ENCODE data around the gene FMNL2. TPM values are rescaled to one million over a fixed set of nuclear protein-coding genes. Genes with fewer than 3 reads are reported as not detected.

FMNL2 gene
- total RNA-seq, 4 donors from 2014 or later: 6.7 to 17.2 (median 11.5) TPM

- in situ Hi-C loops (cut with MboI; ENCODE audit: low sequenced_read_pairs in 4 of 4) (no loop called here), intact Hi-C loops (cut with DNase I; ENCODE audit: low total_unique reads) (no loop called here)
- ATAC-seq: no peak
- H3K27me3 ChIP-seq: no peaks in the 10 kb centered on the region
- H3K36me3 ChIP-seq: no peaks in the 10 kb centered on the region
- H3K4me3 ChIP-seq: no peak overlapping the region
- no peak overlapping the region for H3K27ac ChIP-seq
- H3K9me3 ChIP-seq: no peaks in the 10 kb centered on the region
- DNase-seq: no peak
- TF ChIP-seq CTCF (IDR thresholded peaks at IDR 0.05 in 4 of 5, conservative IDR thresholded peaks at IDR 0.05 in 1 of 5): no peak
- no peak for TF ChIP-seq POLR2A (IDR thresholded peaks at IDR 0.05)
- H3K4me1 ChIP-seq: peaks cover 55 to 56% of the 10 kb centered on the region in 2 donors
Measured at GRCh38 chr2:152436148-152436547, 101.2 kb downstream of the FMNL2 start.

GRCh38 chr2:152437276-152438108 is 102.5 kb downstream of the FMNL2 start:
- Histone ChIP-seq H3K27me3 (no peaks in the 10 kb centered on the region), H3K27ac (no peak overlapping the region), H3K9me3 (no peaks in the 10 kb centered on the region), H3K4me3 (no peak overlapping the region), H3K4me1 (peaks cover 42 to 44% of the 10 kb centered on the region in 2 donors), H3K36me3 (no peaks in the 10 kb centered on the region)
- ATAC-seq (no peak), DNase-seq (no peak)
- in situ Hi-C loops (cut with MboI; ENCODE audit: low sequenced_read_pairs in 4 of 4) (no loop called here), intact Hi-C loops (cut with DNase I; ENCODE audit: low total_unique reads) (no loop called here)
- no peak for TF ChIP-seq CTCF (IDR thresholded peaks at IDR 0.05 in 4 of 5, conservative IDR thresholded peaks at IDR 0.05 in 1 of 5)
- TF ChIP-seq POLR2A (IDR thresholded peaks at IDR 0.05): no peak

GRCh38 chr2:152440049-152440448 is 105.1 kb downstream of the FMNL2 start:
- intact Hi-C loops (cut with DNase I; ENCODE audit: low total_unique reads): no loop called here
- Histone ChIP-seq H3K27me3 (no peaks in the 10 kb centered on the region), H3K4me3 (no peak overlapping the region), H3K9me3 (no peaks in the 10 kb centered on the region), H3K27ac (no peak overlapping the region), H3K4me1 (peaks cover 33 to 43% of the 10 kb centered on the region in 2 donors), H3K36me3 (no peaks in the 10 kb centered on the region)
- ATAC-seq (no peak), DNase-seq (no peak)
- TF ChIP-seq POLR2A (IDR thresholded peaks at IDR 0.05) (no peak), CTCF (IDR thresholded peaks at IDR 0.05 in 4 of 5, conservative IDR thresholded peaks at IDR 0.05 in 1 of 5) (no peak)
- in situ Hi-C loops (cut with MboI; ENCODE audit: low sequenced_read_pairs in 4 of 4): no loop called here

- Histone ChIP-seq H3K27ac (no peak overlapping the region), H3K4me1 (peaks cover 37 to 47% of the 10 kb centered on the region in 2 donors), H3K4me3 (no peak overlapping the region), H3K27me3 (no peaks in the 10 kb centered on the region), H3K9me3 (no peaks in the 10 kb centered on the region), H3K36me3 (no peaks in the 10 kb centered on the region)
- DNase-seq (no peak), ATAC-seq (no peak)
- TF ChIP-seq CTCF (IDR thresholded peaks at IDR 0.05 in 4 of 5, conservative IDR thresholded peaks at IDR 0.05 in 1 of 5) (no peak), POLR2A (IDR thresholded peaks at IDR 0.05) (no peak)
- in situ Hi-C loops (cut with MboI; ENCODE audit: low sequenced_read_pairs in 4 of 4) (no loop called here), intact Hi-C loops (cut with DNase I; ENCODE audit: low total_unique reads) (no loop called here)
Measured at GRCh38 chr2:152440460-152440859, 105.5 kb downstream of the FMNL2 start.

All from gastrocnemius medialis (tissue), 4 donors.